ENCODE data around the gene FASN. TPM values are rescaled to one million over a fixed set of nuclear protein-coding genes. Genes with fewer than 3 reads are reported as not detected.

Gene FASN
- total and polyA plus RNA-seq, 2 of the 13 experiments (the other 11 are each of a cell fraction or from before 2014, with no cell fraction given) = 51.7 to 101 TPM

DNA sequence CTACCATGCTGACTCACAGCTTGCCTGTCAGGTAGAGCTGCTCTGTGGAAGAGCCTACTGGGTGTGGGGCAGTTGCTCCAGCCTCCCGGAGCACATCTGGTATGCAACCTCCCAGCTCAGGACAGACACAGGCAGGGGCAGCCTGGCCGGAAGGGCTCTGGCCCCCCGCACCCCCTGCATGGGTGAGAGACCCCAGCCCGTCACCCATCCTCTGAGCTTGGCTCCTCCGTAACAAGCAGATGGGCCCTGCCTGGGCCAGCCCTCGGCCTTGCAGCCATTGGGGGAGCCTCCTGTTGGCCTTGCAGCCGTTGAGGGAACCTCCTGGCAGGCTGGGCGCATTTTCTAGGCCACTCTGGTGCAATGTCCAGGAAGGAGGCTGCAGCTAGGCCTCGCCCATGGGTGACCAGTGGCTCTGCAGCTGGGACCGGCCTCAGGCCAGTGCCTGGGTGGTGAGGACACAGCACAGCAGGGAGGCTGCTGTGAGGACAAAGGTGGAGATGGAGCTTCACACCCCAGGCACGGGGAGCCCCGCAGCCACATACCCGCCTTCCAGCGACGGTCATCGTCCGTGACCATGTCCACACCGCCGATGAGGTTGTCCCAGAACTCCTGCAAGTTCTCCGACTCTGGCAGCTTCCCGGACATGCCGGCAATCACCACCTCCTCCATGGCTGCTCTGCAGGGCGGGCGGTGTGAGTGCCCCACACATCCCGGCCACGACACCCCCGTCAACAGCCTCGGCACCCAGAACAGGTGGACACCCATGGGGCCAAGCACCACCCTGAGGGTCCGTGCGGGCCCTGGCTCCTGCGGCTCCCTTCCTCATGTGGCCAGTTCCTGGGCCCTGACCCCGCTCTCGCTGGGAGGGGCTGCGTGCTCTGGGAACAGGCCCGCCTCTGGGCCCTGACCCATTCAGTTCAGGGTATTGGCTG lies 2.0 kb downstream of the FASN start (continued):
- TF ChIP-seq KIAA2018 (CRISPR knock-in tag; IDR thresholded peaks at IDR 0.05; ENCODE audit: borderline replicate concordance) = no peak
- peak; percentile 17; the same call in 1 of the 2 replicates for TF ChIP-seq ZNF780A (CRISPR knock-in tag; IDR thresholded peaks at IDR 0.05)
- no peak; the same call in 1 of the 2 replicates for TF ChIP-seq ZNF616 (CRISPR knock-in tag; IDR thresholded peaks at IDR 0.05; ENCODE audit: low read depth)
- no peak for TF ChIP-seq ZNF510 (CRISPR knock-in tag; IDR thresholded peaks at IDR 0.05; ENCODE audit: low read depth)
- TF ChIP-seq ZNF775 (CRISPR knock-in tag; IDR thresholded peaks at IDR 0.05; ENCODE audit: borderline replicate concordance) = no peak
- TF ChIP-seq, protein P1, sequence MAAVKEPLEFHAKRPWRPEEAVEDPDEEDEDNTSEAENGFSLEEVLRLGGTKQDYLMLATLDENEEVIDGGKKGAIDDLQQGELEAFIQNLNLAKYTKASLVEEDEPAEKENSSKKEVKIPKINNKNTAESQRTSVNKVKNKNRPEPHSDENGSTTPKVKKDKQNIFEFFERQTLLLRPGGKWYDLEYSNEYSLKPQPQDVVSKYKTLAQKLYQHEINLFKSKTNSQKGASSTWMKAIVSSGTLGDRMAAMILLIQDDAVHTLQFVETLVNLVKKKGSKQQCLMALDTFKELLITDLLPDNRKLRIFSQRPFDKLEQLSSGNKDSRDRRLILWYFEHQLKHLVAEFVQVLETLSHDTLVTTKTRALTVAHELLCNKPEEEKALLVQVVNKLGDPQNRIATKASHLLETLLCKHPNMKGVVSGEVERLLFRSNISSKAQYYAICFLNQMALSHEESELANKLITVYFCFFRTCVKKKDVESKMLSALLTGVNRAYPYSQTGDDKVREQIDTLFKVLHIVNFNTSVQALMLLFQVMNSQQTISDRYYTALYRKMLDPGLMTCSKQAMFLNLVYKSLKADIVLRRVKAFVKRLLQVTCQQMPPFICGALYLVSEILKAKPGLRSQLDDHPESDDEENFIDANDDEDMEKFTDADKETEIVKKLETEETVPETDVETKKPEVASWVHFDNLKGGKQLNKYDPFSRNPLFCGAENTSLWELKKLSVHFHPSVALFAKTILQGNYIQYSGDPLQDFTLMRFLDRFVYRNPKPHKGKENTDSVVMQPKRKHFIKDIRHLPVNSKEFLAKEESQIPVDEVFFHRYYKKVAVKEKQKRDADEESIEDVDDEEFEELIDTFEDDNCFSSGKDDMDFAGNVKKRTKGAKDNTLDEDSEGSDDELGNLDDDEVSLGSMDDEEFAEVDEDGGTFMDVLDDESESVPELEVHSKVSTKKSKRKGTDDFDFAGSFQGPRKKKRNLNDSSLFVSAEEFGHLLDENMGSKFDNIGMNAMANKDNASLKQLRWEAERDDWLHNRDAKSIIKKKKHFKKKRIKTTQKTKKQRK (IDR thresholded peaks at IDR 0.05; ENCODE audit: low read length) = no peak
- no peak for TF ChIP-seq ZNF3 (CRISPR knock-in tag; IDR thresholded peaks at IDR 0.05)
- no peak for TF ChIP-seq SRSF1 (optimal IDR thresholded peaks at IDR 0.05; ENCODE audit: low read depth, low read length)
- TF ChIP-seq UBTF (CRISPR knock-in tag; IDR thresholded peaks at IDR 0.05) = peak; percentile 69; the same call in 1 of the 2 replicates
- TF ChIP-seq KLF6 (CRISPR knock-in tag; IDR thresholded peaks at IDR 0.05) = no peak
- TF ChIP-seq MEF2D (CRISPR knock-in tag; IDR thresholded peaks at IDR 0.05) = no peak; the same call in 1 of the 2 replicates
- TF ChIP-seq STAG1 (CRISPR knock-in tag; IDR thresholded peaks at IDR 0.05) = no peak
- no peak for TF ChIP-seq MATR3 (CRISPR knock-in tag; IDR thresholded peaks at IDR 0.05)
- TF ChIP-seq, protein P2, sequence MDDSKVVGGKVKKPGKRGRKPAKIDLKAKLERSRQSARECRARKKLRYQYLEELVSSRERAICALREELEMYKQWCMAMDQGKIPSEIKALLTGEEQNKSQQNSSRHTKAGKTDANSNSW (CRISPR knock-in tag; IDR thresholded peaks at IDR 0.05; ENCODE audit: borderline replicate concordance) = no peak

Measured in HepG2 (cell line).